ENCODE results near the gene CMTR1. TPM values are rescaled to one million over a fixed set of nuclear protein-coding genes. Genes with fewer than 3 reads are reported as not detected.

CMTR1 gene
- total and polyA plus RNA-seq, 9 donors: 18.7 to 45.0 (median 38.4) TPM

- intact Hi-C loops (cut with DNase I): no loop called here
These were observed 74.8 kb downstream of the CMTR1 start for GRCh38 chr6:37507690-37508421.

GRCh38 chr6:37511201-37511600 is 78.2 kb downstream of the CMTR1 start:
- no peaks in the 10 kb centered on the region for H3K36me3 ChIP-seq
- TF ChIP-seq CTCF (IDR thresholded peaks at IDR 0.05) (no peak), EP300 (IDR thresholded peaks at IDR 0.05) (no peak), POLR2A (IDR thresholded peaks at IDR 0.05) (no peak)
- no peak overlapping the region for H3K4me3 ChIP-seq
- no peaks in the 10 kb centered on the region for H3K9me3 ChIP-seq
- WGBS, 3 donors: 90 to 93% (median 91%) methylated on average over 5 of the region's 5 CpGs
- no peak for DNase-seq
- H3K4me1 ChIP-seq (ENCODE audit: insufficient read depth): no peaks in the 10 kb centered on the region
- no peak overlapping the region for H3K27ac ChIP-seq
- no peaks in the 10 kb centered on the region for H3K27me3 ChIP-seq
- intact Hi-C loops (cut with DNase I): no loop called here

More at GRCh38 chr6:37507690-37508421, 74.8 kb downstream of the CMTR1 start:
- H3K27ac ChIP-seq: no peak overlapping the region
- no peaks in the 10 kb centered on the region for H3K4me1 ChIP-seq (ENCODE audit: insufficient read depth)
- H3K9me3 ChIP-seq: no peaks in the 10 kb centered on the region
- H3K36me3 ChIP-seq: no peaks in the 10 kb centered on the region
- no peak overlapping the region for H3K4me3 ChIP-seq
- no peak for DNase-seq
- H3K27me3 ChIP-seq: no peaks in the 10 kb centered on the region
- WGBS, 3 donors: 60 to 69% (median 60%) methylated on average over 3 to 4 of the region's 4 CpGs
- TF ChIP-seq CTCF (IDR thresholded peaks at IDR 0.05) (no peak), EP300 (IDR thresholded peaks at IDR 0.05) (no peak)

- intact Hi-C loops (cut with DNase I): no loop called here
- TF ChIP-seq POLR2A (IDR thresholded peaks at IDR 0.05) (no peak), CTCF (IDR thresholded peaks at IDR 0.05) (no peak)
- Histone ChIP-seq H3K27me3 (no peaks in the 10 kb centered on the region), H3K4me3 (no peak overlapping the region), H3K9me3 (no peaks in the 10 kb centered on the region), H3K36me3 (no peaks in the 10 kb centered on the region), H3K4me1 (ENCODE audit: insufficient read depth) (no peaks in the 10 kb centered on the region), H3K27ac (no peak overlapping the region)
- no peak for DNase-seq
- WGBS, 3 donors: 35 to 58% (median 36%) methylated on average over 16 of the region's 16 CpGs
These were observed 78.9 kb downstream of the CMTR1 start for GRCh38 chr6:37511910-37512399.

GRCh38 chr6:37512400-37513011 is 79.5 kb downstream of the CMTR1 start:
- Histone ChIP-seq H3K9me3 (no peaks in the 10 kb centered on the region), H3K4me3 (no peak overlapping the region), H3K4me1 (ENCODE audit: insufficient read depth) (no peaks in the 10 kb centered on the region), H3K27me3 (no peaks in the 10 kb centered on the region), H3K36me3 (no peaks in the 10 kb centered on the region), H3K27ac (no peak overlapping the region)
- TF ChIP-seq EP300 (IDR thresholded peaks at IDR 0.05) (no peak), CTCF (IDR thresholded peaks at IDR 0.05) (no peak), POLR2A (IDR thresholded peaks at IDR 0.05) (no peak)
- intact Hi-C loops (cut with DNase I): no loop called here
- no peak for DNase-seq
- 19 to 34% (median 31%) methylated on average over 12 of the region's 12 CpGs for WGBS, 3 donors

Data from ovary (tissue), 9 donors.